OCI-LY7 (cell line): Measurements from ENCODE around the gene CLCN4. TPM values are rescaled to one million over a fixed set of nuclear protein-coding genes. Genes with fewer than 3 reads are reported as not detected.

Experiments
- BruUV-seq: library from RNA; stranded (reverse); fragments of 400-500 nt; replicated peaks from 2 replicates; lab custom pipeline; 2021; lab: Mats Ljungman, UMichigan
- CTCF ChIA-PET: fragments of 300-600 bp; sonication (Branson Sonifier 250); formaldehyde crosslinking; loops from one replicate; lab custom pipeline; 2022; ENCODE audit warnings: antibody characterized with exemption; ENCODE audit not compliant: unreplicated experiment; lab: Charles Lee
- POLR2A ChIA-PET: fragments of 300-600 bp; sonication (Branson Sonifier 250); formaldehyde crosslinking; loops from one replicate; lab custom pipeline; 2022; ENCODE audit warnings: antibody characterized with exemption; lab: Charles Lee
- DNase-seq: peaks from one replicate; pipeline ENCODE4 v3.0.0-alpha.2; 2015; ENCODE audit warnings: low spot score
- H2AFZ ChIP-seq: fragments of 200-600 bp; sonication (generic), shearing (Covaris generic); 2 replicates; pipeline ENCODE4 v1.6.1; 2014; ENCODE audit warnings: mild to moderate bottlenecking, antibody characterized with exemption, low read length, moderate library complexity
- H3K27ac ChIP-seq: fragments of 200-600 bp; sonication (generic); 2 replicates; pipeline ENCODE4 v1.5.1; 2014; ENCODE audit warnings: mixed run types, low read depth, mild to moderate bottlenecking, moderate library complexity, low read length, inconsistent platforms; ENCODE audit not compliant: poor library complexity, severe bottlenecking
- H3K36me3 ChIP-seq: fragments of 200-600 bp; sonication (generic); 2 replicates; pipeline ENCODE4 v1.6.1; 2014; ENCODE audit warnings: mild to moderate bottlenecking, antibody characterized with exemption, low read length, moderate library complexity, mixed read lengths; ENCODE audit not compliant: insufficient read depth
- H3K4me1 ChIP-seq: fragments of 200-600 bp; sonication (generic); 2 replicates; pipeline ENCODE4 v1.5.1; 2014; ENCODE audit warnings: mild to moderate bottlenecking, low read length; ENCODE audit not compliant: insufficient read depth, poor library complexity, severe bottlenecking
- H3K4me2 ChIP-seq: fragments of 200-600 bp; sonication (generic); 2 replicates; pipeline ENCODE4 v1.6.1; 2014; ENCODE audit warnings: mild to moderate bottlenecking, low read length
- H3K4me3 ChIP-seq: fragments of 200-600 bp; sonication (generic); 2 replicates; pipeline ENCODE4 v1.5.1; 2014; ENCODE audit warnings: mild to moderate bottlenecking, low read depth, low read length; ENCODE audit not compliant: poor library complexity, severe bottlenecking
- H3K79me2 ChIP-seq: fragments of 200-600 bp; sonication (generic); 2 replicates; pipeline ENCODE4 v1.6.1; 2016; ENCODE audit warnings: low read depth, mild to moderate bottlenecking, low read length, moderate library complexity, mixed read lengths; ENCODE audit not compliant: insufficient read depth
- H3K9me2 ChIP-seq: fragments of 200-600 bp; sonication (generic); 2 replicates; pipeline ENCODE4 v1.6.1; 2016; ENCODE audit warnings: mild to moderate bottlenecking, low read length, mixed read lengths; ENCODE audit not compliant: insufficient read depth
- H3K9me3 ChIP-seq: fragments of 200-600 bp; sonication (generic); 2 replicates; pipeline ENCODE4 v1.6.1; 2014; ENCODE audit warnings: mild to moderate bottlenecking, mixed run types, low read length, mixed read lengths
- H4K20me1 ChIP-seq: fragments of 200-600 bp; sonication (generic); 2 replicates; pipeline ENCODE4 v1.6.1; 2014; ENCODE audit warnings: mild to moderate bottlenecking, antibody characterized with exemption, low read length, moderate library complexity, mixed read lengths; ENCODE audit not compliant: insufficient read depth
- CTCF ChIP-seq: fragments of 200-600 bp; sonication (generic); conservative IDR thresholded peaks from 2 replicates; pipeline ENCODE4 v1.5.1; 2014; ENCODE audit warnings: mild to moderate bottlenecking, antibody characterized with exemption, low read length, moderate library complexity, mixed read lengths
- EZH2phosphoT487 ChIP-seq: fragments of 200-600 bp; sonication (generic); IDR thresholded peaks from 2 replicates; pipeline ENCODE4 v1.6.1; 2018; ENCODE audit warnings: low read depth, borderline replicate concordance, mild to moderate bottlenecking, mixed run types, antibody characterized with exemption, low read length, moderate library complexity, mixed read lengths
- intact Hi-C: fragments of 100-400 bp; cut with micrococcal nuclease; formaldehyde crosslinking; loops from one replicate; pipeline ENCODE4 v1.10.0; 2022; ENCODE audit not compliant: unreplicated experiment
- total RNA-seq, 2 experiments: library from RNA; depleted of rRNA in 1 of 2; stranded (reverse); fragments of >200 nt in 1 of 2; shearing (Covaris generic) in 1 of 2; gene quantifications; 2 replicates each; pipeline ENCODE4 v1.2.3, GENCODE V29; 2014 to 2022

The CLCN4 gene
- total RNA-seq, 2 experiments from 2014 or later: 7.8 to 9.7 TPM

GRCh38 chrX:10124506-10125247, 32.1 kb upstream of the CLCN4 start:
- no peaks in the 10 kb centered on the region for H3K9me2 ChIP-seq
- intact Hi-C loops: no loop called here
- H3K79me2 ChIP-seq: no peaks in the 10 kb centered on the region
- H3K9me3 ChIP-seq: no peaks in the 10 kb centered on the region; the same call in 1 of the 2 replicates
- H3K27ac ChIP-seq: no peak overlapping the region
- H3K4me3 ChIP-seq: no peak overlapping the region
- H4K20me1 ChIP-seq: no peaks in the 10 kb centered on the region
- DNase-seq: no peak
- POLR2A ChIA-PET: no interaction called here
- H3K4me1 ChIP-seq: peaks cover 32% of the 10 kb centered on the region
- CTCF ChIA-PET: interaction anchor here (0.7 kb wide), 1 partner anchor 60 kb away, joined by 3 read pairs; no protein-coding TSS in a partner anchor
- H2AFZ ChIP-seq: no peak overlapping the region
- BruUV-seq: no TSS peak
- TF ChIP-seq EZH2phosphoT487 (no peak), CTCF (no peak)
- H3K36me3 ChIP-seq: peaks cover 44% of the 10 kb centered on the region
- H3K4me2 ChIP-seq: no peak overlapping the region

- no peak overlapping the region for H3K4me2 ChIP-seq
- H2AFZ ChIP-seq: no peak overlapping the region
- intact Hi-C loops: no loop called here
- H3K79me2 ChIP-seq: no peaks in the 10 kb centered on the region
- BruUV-seq: no TSS peak
- ChIA-PET CTCF (interaction anchor here (0.7 kb wide), 1 partner anchor 60 kb away, joined by 3 read pairs; no protein-coding TSS in a partner anchor), POLR2A (no interaction called here)
- no peak for DNase-seq
- no peak overlapping the region for H3K4me3 ChIP-seq
- H3K36me3 ChIP-seq: peaks cover 39% of the 10 kb centered on the region
- no peaks in the 10 kb centered on the region for H4K20me1 ChIP-seq
- no peak for TF ChIP-seq EZH2phosphoT487
- TF ChIP-seq CTCF: no peak
- H3K27ac ChIP-seq: no peak overlapping the region
- H3K9me3 ChIP-seq: no peaks in the 10 kb centered on the region
- peaks cover 26% of the 10 kb centered on the region for H3K4me1 ChIP-seq
- no peaks in the 10 kb centered on the region for H3K9me2 ChIP-seq
These were observed 31.5 kb upstream of the CLCN4 start for GRCh38 chrX:10125248-10125615.

GRCh38 chrX:10126044-10126443, 30.7 kb upstream of the CLCN4 start:
- intact Hi-C loops: no loop called here
- H3K9me2 ChIP-seq: no peaks in the 10 kb centered on the region
- TF ChIP-seq CTCF (no peak), EZH2phosphoT487 (no peak)
- H2AFZ ChIP-seq: no peak overlapping the region
- no peak for DNase-seq
- H3K9me3 ChIP-seq: no peaks in the 10 kb centered on the region
- ChIA-PET CTCF (no interaction called here), POLR2A (no interaction called here)
- peaks cover 18% of the 10 kb centered on the region for H3K4me1 ChIP-seq
- BruUV-seq: no TSS peak
- peaks cover 39% of the 10 kb centered on the region for H3K36me3 ChIP-seq
- no peaks in the 10 kb centered on the region for H4K20me1 ChIP-seq
- no peaks in the 10 kb centered on the region for H3K79me2 ChIP-seq
- H3K4me3 ChIP-seq: no peak overlapping the region
- H3K4me2 ChIP-seq: no peak overlapping the region
- H3K27ac ChIP-seq: no peak overlapping the region
